Measurements from ENCODE around the gene SF3B3. TPM values are rescaled to one million over a fixed set of nuclear protein-coding genes. Genes with fewer than 3 reads are reported as not detected.
"Not testable (repeated sequence)": the region's sequence is repeated elsewhere in the genome, so short reads cannot be mapped to it uniquely, and the experiment has no call there.

Gene SF3B3
- total RNA-seq, 2 experiments from 2014 or later, result 545 to 550 TPM

DNA sequence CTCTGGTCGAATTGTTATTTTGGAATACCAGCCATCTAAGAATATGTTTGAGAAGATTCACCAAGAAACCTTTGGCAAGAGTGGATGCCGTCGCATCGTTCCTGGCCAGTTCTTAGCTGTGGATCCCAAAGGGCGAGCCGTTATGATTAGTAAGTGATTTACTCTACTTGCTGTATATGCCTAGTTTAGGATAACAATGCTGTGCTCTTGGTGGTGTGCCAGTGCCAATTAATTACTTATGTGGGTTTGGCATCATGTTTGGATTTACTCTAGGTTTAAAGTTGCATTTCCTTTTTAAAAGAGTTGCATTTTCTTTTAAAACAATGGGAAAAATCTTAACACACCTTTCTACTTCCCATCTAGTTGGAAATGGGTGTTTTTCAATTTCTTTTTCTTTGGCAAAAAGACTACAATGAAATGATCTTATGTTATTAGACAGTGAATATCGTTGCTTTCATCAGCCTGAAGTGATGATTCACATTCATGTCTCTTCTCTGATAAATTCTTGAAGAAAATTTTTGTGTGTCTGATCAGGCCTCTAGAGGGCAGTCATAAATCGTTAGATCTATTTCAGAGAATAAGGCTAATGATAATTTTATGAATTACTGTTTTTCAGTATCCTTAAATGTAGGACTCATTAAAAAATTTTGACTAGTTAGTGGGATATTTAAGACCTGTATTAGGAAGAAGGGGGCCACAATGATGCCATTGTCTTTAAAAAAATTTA lies 5.6 kb downstream of the SF3B3 start:
- Mint-ChIP-seq H3K4me3 (peak overlapping the region; percentile 64), H3K27ac (peak overlapping the region; percentile 68), H3K36me3 (peaks cover 66% of the 10 kb centered on the region), H3K4me1 (peaks cover 54% of the 10 kb centered on the region), H3K27me3 (no peaks in the 10 kb centered on the region), H3K9me3 (no peaks in the 10 kb centered on the region)
- DNase-seq, result no peak

- not testable (repeated sequence) for H3K9me3 Mint-ChIP-seq, DNase-seq, H3K27me3 Mint-ChIP-seq, H3K27ac Mint-ChIP-seq, H3K4me3 Mint-ChIP-seq
- peaks cover 58% of the 10 kb centered on the region for H3K4me1 Mint-ChIP-seq
- H3K36me3 Mint-ChIP-seq, result peaks cover 59% of the 10 kb centered on the region
Observed at GRCh38 chr16:70529954-70530353, 6.3 kb downstream of the SF3B3 start.

DNA sequence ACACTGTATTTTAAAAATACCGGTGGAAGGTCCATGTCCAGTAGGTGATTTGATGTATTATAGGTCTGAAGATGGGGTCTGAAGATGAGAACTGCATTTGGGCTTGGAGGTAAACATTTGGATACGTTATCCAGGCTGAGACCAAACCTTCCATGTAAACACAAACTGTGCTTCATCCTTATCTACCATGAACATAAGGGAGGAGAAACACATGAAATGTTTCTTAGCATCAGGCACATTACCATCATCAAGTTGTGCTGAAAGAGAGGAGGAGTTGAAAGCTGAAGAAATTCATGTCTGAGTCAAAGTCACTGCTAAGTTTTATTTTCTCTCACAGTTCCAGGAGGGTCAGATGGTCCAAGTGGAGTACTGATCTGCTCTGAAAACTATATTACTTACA lies 11.4 kb downstream of the SF3B3 start:
- no peaks in the 10 kb centered on the region for H3K9me3 Mint-ChIP-seq
- peaks cover 41% of the 10 kb centered on the region for H3K36me3 Mint-ChIP-seq
- no peak overlapping the region for H3K27ac Mint-ChIP-seq
- no peak for DNase-seq
- H3K4me3 Mint-ChIP-seq, result no peak overlapping the region
- no peaks in the 10 kb centered on the region for H3K27me3 Mint-ChIP-seq
- peaks cover 38% of the 10 kb centered on the region for H3K4me1 Mint-ChIP-seq

DNA sequence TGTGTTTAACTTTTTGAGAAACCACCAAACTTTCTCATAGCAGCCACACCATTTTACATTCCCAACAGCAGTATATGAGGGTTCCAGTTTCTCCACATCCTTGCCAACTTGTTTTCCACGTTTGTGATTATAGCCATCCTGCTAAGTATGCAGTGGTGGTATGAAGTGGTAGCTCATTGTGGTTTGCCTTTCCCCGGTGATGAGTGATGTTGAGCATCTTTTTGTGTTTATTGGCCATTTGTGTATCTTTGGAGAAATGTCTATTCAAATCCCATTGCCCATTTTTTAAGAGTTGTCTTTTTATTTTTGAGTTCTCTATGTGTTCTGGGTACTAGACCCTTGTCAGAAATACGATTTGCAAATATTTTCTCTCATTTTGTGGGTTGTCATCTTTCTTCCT lies 17.4 kb downstream of the SF3B3 start:
- Mint-ChIP-seq H3K27me3 (no peaks in the 10 kb centered on the region), H3K27ac (no peak overlapping the region), H3K36me3 (peaks cover 40% of the 10 kb centered on the region), H3K4me3 (no peak overlapping the region), H3K9me3 (no peaks in the 10 kb centered on the region), H3K4me1 (peaks cover 12% of the 10 kb centered on the region)
- no peak for DNase-seq

- peaks cover 20% of the 10 kb centered on the region for H3K4me1 Mint-ChIP-seq
- no peak for DNase-seq
- no peaks in the 10 kb centered on the region for H3K9me3 Mint-ChIP-seq
- H3K27me3 Mint-ChIP-seq, result no peaks in the 10 kb centered on the region
- no peak overlapping the region for H3K27ac Mint-ChIP-seq
- peaks cover 40% of the 10 kb centered on the region for H3K36me3 Mint-ChIP-seq
- no peak overlapping the region for H3K4me3 Mint-ChIP-seq
Observed at GRCh38 chr16:70544548-70544947, 20.9 kb downstream of the SF3B3 start.

GRCh38 chr16:70548936-70549335 lies 25.3 kb downstream of the SF3B3 start:
- peaks cover 40% of the 10 kb centered on the region for H3K36me3 Mint-ChIP-seq
- no peak overlapping the region for H3K4me3 Mint-ChIP-seq

DNA sequence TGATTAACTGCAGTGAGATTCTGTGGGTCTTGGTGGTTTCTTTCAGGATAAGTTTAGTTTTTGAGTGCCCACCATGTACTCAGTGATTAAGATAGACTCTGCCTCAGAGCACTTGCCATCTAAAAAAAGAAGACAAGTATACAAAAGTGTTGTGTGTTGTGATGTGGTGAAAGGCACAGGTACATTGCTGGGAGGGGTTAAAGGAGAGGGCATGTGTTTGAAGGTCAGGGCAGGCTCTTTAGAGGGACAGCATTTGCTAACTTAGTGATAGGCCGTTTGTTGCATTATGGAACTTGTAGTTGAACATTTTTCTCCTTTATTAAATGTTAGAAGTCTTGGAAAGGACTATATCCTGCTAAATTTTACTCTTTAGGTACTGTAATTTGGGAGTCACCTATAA lies 26.5 kb downstream of the SF3B3 start:
- H3K36me3 Mint-ChIP-seq, result peaks cover 41% of the 10 kb centered on the region
- H3K27me3 Mint-ChIP-seq, result no peaks in the 10 kb centered on the region
- no peak overlapping the region for H3K4me3 Mint-ChIP-seq
- DNase-seq, result no peak
- peaks cover 31% of the 10 kb centered on the region for H3K4me1 Mint-ChIP-seq
- H3K9me3 Mint-ChIP-seq, result no peaks in the 10 kb centered on the region
- peak overlapping the region; percentile 4 for H3K27ac Mint-ChIP-seq

More at GRCh38 chr16:70548936-70549335, 25.3 kb downstream of the SF3B3 start:
- Mint-ChIP-seq H3K27me3 (no peaks in the 10 kb centered on the region), H3K9me3 (no peaks in the 10 kb centered on the region), H3K4me1 (peaks cover 29% of the 10 kb centered on the region), H3K27ac (peak overlapping the region; percentile 43)
- no peak for DNase-seq

- DNase-seq, result no peak
- Mint-ChIP-seq H3K4me3 (no peak overlapping the region), H3K9me3 (no peaks in the 10 kb centered on the region), H3K27me3 (no peaks in the 10 kb centered on the region), H3K4me1 (peaks cover 31% of the 10 kb centered on the region), H3K36me3 (peaks cover 41% of the 10 kb centered on the region), H3K27ac (peak overlapping the region; percentile 6)
Observed at GRCh38 chr16:70551788-70552187, 28.2 kb downstream of the SF3B3 start.

DNA sequence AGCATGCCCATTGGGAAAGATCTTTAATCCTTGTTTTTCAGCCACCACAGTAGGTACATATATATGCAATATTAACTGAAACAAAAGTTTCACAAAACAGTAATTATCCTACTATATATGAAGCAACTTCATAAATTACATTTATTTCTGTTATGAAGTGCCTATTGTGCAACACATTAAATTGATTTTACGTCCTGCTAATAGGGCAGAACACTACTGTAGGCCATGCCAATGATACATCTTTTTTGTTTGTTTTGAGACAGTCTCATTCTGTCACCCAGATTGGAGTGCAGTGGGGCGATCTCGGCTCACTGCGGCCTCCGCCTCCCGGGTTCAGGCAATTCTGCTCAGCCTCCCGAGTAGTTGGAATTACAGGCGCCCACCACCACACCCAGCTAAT lies 29.1 kb downstream of the SF3B3 start:
- Mint-ChIP-seq H3K9me3 (no peaks in the 10 kb centered on the region), H3K27me3 (no peaks in the 10 kb centered on the region), H3K4me3 (no peak overlapping the region), H3K36me3 (peaks cover 40% of the 10 kb centered on the region), H3K4me1 (peaks cover 31% of the 10 kb centered on the region), H3K27ac (no peak overlapping the region)
- DNase-seq, result no peak

DNA sequence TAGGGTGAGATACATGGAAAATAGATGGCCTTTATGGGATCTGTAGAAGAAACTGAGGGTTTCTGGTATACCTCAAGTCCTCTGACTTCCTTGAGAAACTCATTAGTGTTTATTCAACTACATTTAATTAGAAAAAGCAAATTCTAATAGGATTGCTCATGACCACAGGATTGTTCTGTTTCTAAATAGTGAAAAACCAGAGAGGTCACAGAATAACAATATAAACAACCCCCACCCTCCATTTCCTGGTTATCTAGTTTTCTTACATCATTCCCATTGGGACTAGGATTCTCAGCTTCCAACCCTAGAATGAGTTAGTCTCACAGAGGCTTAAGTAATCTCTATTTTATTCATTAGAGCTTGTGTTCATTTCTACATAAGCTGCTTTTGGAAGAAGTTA lies 30.0 kb downstream of the SF3B3 start:
- H3K36me3 Mint-ChIP-seq, result peaks cover 36% of the 10 kb centered on the region
- peak overlapping the region; percentile 49 for H3K27ac Mint-ChIP-seq
- no peak overlapping the region for H3K4me3 Mint-ChIP-seq
- H3K4me1 Mint-ChIP-seq, result peaks cover 21% of the 10 kb centered on the region
- H3K27me3 Mint-ChIP-seq, result no peaks in the 10 kb centered on the region
- no peak for DNase-seq
- H3K9me3 Mint-ChIP-seq, result no peaks in the 10 kb centered on the region

GRCh38 chr16:70556063-70556462 lies 32.4 kb downstream of the SF3B3 start:
- peaks cover 17% of the 10 kb centered on the region for H3K4me1 Mint-ChIP-seq
- no peaks in the 10 kb centered on the region for H3K9me3 Mint-ChIP-seq
- no peak for DNase-seq
- no peak overlapping the region for H3K4me3 Mint-ChIP-seq
- no peak overlapping the region for H3K27ac Mint-ChIP-seq
- H3K27me3 Mint-ChIP-seq, result no peaks in the 10 kb centered on the region
- peaks cover 33% of the 10 kb centered on the region for H3K36me3 Mint-ChIP-seq

DNA sequence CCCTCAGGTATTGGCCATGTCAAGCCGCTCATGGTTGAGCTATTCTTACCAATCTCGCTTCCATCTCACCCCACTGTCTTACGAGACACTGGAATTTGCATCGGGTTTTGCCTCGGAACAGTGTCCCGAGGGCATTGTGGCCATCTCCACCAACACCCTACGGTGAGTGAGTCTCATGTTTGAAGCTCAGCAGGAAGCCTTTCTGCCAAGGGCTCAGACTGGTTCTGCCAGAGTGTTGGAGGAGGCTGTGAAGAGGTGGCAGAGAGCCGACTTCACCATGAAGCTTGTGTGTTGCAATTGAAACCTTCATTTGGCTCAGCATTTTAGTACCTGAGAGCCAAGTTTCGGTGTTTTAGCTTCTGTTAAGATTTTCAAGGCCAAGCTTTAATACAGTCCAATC lies 38.0 kb downstream of the SF3B3 start:
- no peak for DNase-seq
- no peak overlapping the region for H3K4me3 Mint-ChIP-seq
- peaks cover 29% of the 10 kb centered on the region for H3K36me3 Mint-ChIP-seq
- H3K4me1 Mint-ChIP-seq, result no peaks in the 10 kb centered on the region
- H3K27me3 Mint-ChIP-seq, result no peaks in the 10 kb centered on the region
- no peaks in the 10 kb centered on the region for H3K9me3 Mint-ChIP-seq
- no peak overlapping the region for H3K27ac Mint-ChIP-seq

GRCh38 chr16:70563636-70564035 lies 40.0 kb downstream of the SF3B3 start:
- Mint-ChIP-seq H3K27ac (no peak overlapping the region), H3K36me3 (peaks cover 25% of the 10 kb centered on the region), H3K9me3 (no peaks in the 10 kb centered on the region), H3K4me1 (peaks cover 4% of the 10 kb centered on the region), H3K27me3 (no peaks in the 10 kb centered on the region), H3K4me3 (no peak overlapping the region)
- DNase-seq, result no peak

- Mint-ChIP-seq H3K9me3 (no peaks in the 10 kb centered on the region), H3K36me3 (peaks cover 21% of the 10 kb centered on the region), H3K27me3 (no peaks in the 10 kb centered on the region), H3K4me1 (peaks cover 4% of the 10 kb centered on the region), H3K4me3 (no peak overlapping the region), H3K27ac (no peak overlapping the region)
- no peak for DNase-seq
Observed at GRCh38 chr16:70565053-70565452, 41.4 kb downstream of the SF3B3 start.

DNA sequence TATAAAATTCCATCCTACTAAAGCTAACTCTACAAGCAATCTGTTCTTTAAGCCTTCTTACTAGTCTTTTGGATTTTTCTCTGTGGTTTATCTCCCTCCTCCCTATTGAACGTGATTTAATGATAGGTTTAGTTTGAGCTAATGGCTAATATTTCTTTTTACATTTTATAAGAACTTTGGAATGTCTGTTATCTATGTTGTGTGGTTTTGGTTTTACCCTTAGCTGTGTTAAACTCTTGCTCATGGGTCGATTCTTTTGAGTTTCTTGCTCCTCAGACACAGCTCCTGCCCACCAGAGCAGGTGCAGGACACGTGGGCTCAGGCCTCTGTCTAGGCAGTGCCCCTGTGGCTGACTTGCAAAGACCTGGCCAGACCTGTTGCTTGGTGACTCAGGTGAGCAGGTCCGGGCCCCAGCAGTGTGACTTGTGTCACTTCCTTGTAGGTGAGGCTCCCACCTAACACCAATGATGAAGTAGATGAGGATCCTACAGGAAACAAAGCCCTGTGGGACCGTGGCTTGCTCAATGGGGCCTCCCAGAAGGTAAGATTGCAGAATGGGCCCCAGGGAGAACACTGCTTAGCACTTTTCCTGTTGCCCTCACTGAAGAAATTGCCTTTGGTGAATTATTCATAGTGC lies 45.1 kb downstream of the SF3B3 start:
- Mint-ChIP-seq H3K9me3 (no peaks in the 10 kb centered on the region), H3K4me3 (no peak overlapping the region), H3K4me1 (peaks cover 20% of the 10 kb centered on the region), H3K36me3 (peaks cover 45% of the 10 kb centered on the region), H3K27me3 (no peaks in the 10 kb centered on the region), H3K27ac (peak overlapping the region; percentile 26)
- no peak for DNase-seq

- Mint-ChIP-seq H3K27me3 (no peaks in the 10 kb centered on the region), H3K4me3 (no peak overlapping the region), H3K9me3 (no peaks in the 10 kb centered on the region), H3K36me3 (peaks cover 47% of the 10 kb centered on the region), H3K4me1 (peaks cover 23% of the 10 kb centered on the region), H3K27ac (no peak overlapping the region)
- DNase-seq, result no peak
Observed at GRCh38 chr16:70569752-70570151, 46.1 kb downstream of the SF3B3 start.
